HUDEP-2 (cell line): ENCODE data around the gene XYLT1.

ENCODE experiments used
- DNase-seq, 76 experiments: peaks; one replicate each; lab custom pipeline; 2025; ENCODE audit not compliant: unreplicated experiment in 76 of 76; lab: John Stamatoyannopoulos, UW

The XYLT1 gene

GRCh38 chr16:17076092-17076754 is 394.5 kb downstream of the XYLT1 start:
- DNase-seq, result no peak

DNA sequence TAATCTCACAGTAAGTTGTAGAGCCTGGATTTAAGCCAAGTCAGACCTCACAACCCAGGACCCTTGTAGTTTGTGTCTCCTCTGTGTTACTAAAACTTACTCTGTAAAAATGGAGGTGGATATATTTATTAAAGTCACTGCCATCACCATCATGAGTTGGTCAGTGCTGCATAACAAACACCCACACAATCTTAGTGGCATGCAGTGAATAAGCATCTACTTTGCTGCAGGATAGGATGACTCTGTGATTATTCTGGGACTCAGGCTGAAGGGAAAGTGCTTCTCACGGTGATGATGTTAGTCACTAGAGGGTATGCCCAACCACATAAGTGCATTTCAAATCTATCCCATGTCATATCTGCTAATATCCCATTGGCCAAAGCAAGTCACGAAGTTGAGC is 398.7 kb downstream of the XYLT1 start:
- DNase-seq, result no peak

GRCh38 chr16:17070882-17071592 is 399.7 kb downstream of the XYLT1 start:
- DNase-seq, result peak in 1 of 76 experiments; percentile 4

DNA sequence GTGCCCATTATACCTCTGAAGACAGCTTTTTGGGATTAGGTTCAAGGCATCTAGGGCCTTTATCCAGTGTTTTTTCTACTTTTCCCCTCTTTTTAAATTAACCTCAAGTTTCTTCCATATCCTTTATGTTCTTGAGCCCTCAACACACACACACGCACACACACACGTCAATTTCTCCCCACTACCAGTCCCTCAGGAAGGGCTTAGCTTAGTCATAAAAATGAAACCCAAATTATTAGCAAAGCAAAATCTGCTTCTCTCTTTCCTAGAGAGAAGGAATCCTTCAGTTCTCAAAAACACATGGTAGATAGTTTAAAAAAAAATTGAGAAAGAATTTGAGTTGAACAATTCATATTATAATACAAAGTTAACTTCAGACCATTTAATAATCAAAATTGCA is 401.1 kb downstream of the XYLT1 start:
- DNase-seq, result no peak

- no peak for DNase-seq
Measured at GRCh38 chr16:17068524-17068923, 402.2 kb downstream of the XYLT1 start.

- no peak for DNase-seq
Measured at GRCh38 chr16:17067882-17068281, 402.9 kb downstream of the XYLT1 start.

DNA sequence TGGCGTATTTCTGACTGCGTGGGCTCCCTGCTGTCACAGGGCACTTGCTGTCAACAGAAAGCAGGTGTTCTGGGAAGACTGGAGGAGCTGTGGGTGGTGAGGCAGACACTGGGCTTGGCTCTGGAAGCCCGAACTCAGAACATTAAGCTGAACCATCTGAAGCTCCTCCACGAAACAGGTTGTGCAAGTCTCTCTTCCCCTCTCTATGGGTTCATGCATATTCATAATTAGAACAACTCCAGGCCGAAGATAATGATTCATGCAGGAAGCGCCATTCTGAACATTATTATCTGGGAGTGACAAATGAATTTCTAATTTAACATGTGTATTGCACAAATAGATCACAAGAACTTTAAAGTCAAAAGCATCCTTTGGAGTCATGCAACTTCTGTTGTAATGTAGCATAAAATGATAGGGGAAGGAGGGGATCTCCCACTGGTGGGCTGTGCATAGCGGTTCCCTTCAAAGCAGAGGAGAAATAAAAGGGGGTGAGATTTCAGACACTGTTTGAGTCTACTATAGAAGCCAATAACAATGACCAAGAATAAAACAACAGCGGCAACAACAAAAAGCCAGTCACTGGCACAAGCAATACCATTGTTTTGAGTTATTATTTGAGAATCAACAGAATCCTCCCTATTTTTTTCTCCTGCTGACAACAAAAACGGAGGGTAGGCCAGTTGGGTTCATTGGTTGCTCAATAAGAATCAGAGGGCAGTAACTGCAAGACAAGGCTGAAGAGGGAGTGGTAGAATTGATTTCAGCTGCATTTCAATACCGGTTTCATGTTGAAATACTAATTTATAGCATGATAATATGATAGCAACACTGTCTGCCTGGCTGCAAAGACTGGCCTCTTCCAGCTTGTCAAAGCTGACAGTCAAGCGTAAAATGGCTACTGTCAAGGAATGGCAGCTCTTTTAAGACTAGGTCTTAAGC is 407.3 kb downstream of the XYLT1 start:
- DNase-seq, result no peak

DNA sequence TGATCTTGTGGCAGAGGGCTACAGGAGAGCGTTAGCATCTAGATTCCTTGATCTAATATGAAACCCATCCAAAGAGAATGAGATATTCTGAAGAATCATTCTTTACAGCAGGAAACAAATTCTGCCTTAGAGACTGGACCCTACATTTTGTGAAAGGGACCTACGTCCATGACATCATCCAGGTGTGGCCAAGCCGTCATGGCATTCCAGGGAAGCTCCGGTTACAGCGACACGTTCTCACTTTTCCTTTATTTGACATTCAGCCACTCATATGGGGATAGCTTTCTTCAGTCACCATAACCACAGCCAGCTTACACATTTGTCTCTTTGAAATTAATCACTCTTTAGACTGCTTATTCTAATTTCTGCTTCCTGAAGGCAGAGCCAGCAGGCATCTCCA is 408.1 kb downstream of the XYLT1 start:
- DNase-seq, result no peak

GRCh38 chr16:17061326-17061725 is 409.4 kb downstream of the XYLT1 start:
- DNase-seq, result no peak

- no peak for DNase-seq
Measured at GRCh38 chr16:17058471-17058870, 412.3 kb downstream of the XYLT1 start.

GRCh38 chr16:17056666-17057065 is 414.1 kb downstream of the XYLT1 start:
- DNase-seq, result no peak

- DNase-seq, result no peak
Measured at GRCh38 chr16:17053536-17054160, 417.1 kb downstream of the XYLT1 start.
